GM19043 (cell line): ENCODE data around the gene RRAGA.
"Not testable (repeated sequence)": the region's sequence is repeated elsewhere in the genome, so short reads cannot be mapped to it uniquely, and the experiment has no call there.

Experiments
- ATAC-seq: cut with Tn5 transposase; IDR thresholded peaks from one replicate; pipeline ENCODE4 v1.9.1; 2021; ENCODE audit warnings: low read depth; ENCODE audit not compliant: unreplicated experiment

Gene RRAGA, protein sequence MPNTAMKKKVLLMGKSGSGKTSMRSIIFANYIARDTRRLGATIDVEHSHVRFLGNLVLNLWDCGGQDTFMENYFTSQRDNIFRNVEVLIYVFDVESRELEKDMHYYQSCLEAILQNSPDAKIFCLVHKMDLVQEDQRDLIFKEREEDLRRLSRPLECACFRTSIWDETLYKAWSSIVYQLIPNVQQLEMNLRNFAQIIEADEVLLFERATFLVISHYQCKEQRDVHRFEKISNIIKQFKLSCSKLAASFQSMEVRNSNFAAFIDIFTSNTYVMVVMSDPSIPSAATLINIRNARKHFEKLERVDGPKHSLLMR

DNA sequence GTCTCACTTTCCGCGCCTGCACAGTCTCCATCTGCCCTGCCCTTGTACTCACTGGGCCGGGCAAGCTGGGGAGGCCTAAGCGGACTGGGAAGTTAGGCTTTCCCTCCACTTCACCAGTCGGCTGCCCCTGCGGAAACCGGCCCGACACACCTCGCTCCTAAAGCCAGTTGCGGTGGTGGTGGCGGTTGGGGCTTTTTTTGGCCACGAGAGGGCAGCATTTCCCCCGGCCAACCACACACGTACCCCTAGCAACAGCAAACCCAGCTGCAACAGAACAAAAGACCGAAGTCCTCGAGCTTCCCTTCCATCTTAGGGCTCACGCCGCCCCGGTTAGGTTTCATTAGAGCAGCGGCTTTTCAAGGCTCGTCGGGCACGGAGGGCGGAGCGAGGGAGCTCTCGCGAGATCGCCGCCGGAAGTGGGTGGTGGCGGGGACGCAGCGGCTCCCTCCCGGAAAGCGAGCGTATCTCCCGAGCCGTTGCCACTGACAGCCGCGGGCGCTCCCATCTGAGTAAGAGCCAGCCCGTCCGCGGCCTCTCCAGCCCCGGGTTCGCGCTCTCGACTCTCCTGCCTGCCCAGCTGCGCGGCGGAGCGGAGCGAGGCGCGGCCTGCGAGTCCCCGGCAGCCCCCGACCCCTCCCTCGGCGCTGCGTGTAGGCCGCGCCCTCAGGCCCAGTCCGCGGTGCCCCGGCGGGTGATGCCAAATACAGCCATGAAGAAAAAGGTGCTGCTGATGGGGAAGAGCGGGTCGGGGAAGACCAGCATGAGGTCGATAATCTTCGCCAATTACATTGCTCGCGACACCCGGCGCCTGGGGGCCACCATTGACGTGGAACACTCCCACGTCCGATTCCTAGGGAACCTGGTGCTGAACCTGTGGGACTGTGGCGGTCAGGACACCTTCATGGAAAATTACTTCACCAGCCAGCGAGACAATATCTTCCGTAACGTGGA lies at the start of gene RRAGA:
Gene RRAGA, plus strand, starts transcription at position 462 of the 951 bp plus-strand sequence. Its CDS starts 233 bp downstream, at position 695.
- ATAC-seq: peak; percentile 87

DNA sequence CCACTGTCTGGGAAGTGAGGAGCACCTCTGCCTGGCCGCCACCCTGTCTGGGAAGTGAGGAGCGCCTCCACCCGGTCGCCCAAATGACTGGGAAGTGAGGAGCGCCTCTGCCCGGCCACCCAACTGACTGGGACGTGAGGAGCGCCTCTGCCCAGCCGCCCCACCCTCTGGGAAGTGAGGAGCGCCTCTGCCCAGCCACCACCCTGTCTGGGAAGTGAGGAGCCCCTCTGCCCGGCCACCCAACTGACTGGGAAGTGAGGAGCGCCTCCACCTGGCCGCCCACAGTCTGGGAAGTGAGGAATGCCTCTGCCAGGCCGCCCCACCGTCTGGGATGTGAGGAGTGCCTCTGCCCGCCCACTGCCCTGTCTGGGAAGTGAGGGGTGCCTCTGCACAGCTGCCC lies 49.1 kb upstream of the RRAGA start:
- no peak for ATAC-seq

DNA sequence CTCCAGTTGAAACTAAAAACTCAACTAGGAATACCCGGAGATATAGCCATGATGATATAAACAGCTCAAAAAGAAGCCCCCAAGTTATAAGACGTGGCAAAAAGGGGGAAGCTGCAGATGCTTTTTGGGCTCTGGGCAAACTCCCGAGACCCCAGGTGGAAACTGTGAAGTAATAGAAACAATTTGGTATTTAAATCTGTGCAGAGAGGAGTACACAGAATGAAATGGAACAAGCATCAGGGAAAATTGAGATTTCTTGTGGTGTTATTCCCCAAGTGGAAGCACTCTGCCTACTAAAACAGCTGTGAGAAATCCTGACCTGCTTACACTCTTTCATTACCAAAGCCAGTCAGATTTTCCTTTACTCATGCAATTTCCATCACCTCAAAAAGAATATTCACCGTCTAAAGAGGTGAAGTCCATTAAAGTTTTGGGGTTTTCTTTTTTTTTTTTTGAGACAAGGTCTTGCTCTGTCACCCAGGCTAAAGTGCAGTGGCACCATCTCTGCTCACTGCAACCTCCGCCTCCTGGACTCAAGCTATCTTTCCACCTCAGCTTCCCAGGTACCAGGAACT lies 39.7 kb upstream of the RRAGA start:
- no peak for ATAC-seq

DNA sequence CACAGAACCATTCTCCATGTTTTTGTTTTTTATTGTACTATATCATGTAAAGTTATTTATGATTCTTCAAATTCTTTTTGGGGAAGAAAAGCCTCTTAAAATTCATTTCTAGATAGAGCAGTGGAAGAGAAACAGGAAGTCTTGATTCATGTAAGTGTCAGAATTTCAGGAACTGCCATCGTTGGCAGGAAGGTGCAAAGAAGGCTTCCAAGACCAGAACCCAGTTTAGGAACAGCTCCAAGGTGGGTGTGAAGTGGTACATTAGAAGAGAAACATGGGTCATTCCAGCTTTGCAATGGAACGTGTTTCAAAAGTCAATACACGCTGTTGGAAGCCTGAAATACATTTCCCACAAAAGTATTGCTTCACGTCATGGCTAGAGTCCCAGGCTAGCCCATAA lies 31.0 kb upstream of the RRAGA start:
- no peak for ATAC-seq

DNA sequence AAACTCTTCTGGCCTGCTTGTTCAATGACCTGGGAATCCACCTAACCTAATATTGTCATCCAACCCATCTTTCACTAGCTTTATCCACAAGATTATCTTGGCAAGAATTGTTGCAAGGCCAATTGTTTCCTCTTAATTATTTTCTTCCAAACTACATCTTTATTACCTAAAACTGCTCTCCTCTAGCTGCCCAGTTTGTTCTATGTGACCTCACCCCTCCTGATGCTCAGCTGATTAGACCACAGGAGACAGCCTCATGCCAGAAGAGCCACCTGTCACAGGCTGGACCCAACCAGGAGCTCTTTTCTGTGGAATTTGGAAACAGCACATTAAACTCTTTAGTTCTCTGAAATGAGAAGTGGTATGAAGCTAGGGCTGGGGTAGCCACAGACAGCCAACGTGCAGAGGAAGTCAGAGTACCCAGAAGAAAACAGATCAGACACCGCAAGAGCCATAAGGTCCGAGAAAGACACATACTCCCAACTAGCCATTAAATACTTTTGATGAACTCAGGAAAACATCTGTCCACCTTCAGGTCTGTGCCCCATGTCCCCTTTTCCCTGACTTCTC lies 28.3 kb upstream of the RRAGA start:
- no peak for ATAC-seq

DNA sequence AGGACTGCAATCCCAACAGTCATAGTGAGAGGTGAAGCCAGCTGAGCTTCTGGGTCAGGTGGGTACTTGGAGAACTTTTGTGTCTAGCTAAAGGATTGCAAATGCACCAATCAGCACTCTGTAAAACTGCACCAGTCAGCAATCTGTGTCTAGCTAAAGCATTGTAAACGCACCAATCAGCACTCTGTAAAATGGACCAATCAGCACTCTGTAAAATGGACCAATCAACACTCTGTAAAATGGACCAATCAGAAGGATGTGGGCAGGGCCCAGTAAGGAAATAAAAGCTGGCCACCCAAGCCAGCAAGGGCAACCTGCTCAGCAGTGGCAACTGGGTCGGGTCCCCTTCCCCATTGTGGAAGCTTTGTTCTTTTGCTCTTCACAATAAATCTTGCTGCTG lies 27.6 kb upstream of the RRAGA start:
- ATAC-seq: not testable (repeated sequence)

DNA sequence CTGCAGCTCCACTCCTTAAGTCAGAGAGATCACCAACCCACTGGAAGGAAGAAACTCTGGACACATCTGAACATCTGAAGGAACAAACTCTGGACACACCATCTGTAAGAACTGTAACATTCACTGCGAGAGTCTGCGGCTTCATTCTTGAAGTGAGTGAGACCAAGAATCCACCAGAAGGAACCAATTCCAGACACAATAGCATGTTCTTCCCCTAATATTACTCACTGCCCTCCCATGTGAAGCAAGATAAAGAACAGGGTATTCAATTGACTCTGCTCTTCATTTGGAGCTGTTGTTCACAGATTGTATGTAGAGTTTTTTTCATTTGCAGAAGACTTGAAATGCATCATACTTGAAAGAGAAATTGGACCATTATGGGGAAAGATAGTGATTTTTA lies 27.0 kb upstream of the RRAGA start:
- ATAC-seq: no peak

DNA sequence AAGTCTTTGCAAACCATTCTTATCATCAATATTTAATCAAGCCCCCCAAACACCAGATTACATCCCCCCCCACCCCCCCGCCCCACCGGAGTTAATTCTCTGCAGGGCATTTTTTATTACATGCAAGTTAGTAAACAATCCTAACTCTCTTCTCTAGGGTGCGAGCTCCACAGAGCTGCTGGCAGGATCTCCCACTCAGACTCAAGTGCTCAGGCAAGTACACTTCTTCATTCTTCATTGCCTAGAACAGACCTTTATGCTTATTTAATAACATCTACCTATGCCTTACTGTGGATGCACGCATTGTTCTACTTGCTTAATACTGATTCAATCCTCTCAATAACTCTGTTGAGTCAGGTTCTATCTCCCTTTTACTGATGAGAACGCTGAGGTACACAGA lies 26.1 kb upstream of the RRAGA start:
- no peak for ATAC-seq

DNA sequence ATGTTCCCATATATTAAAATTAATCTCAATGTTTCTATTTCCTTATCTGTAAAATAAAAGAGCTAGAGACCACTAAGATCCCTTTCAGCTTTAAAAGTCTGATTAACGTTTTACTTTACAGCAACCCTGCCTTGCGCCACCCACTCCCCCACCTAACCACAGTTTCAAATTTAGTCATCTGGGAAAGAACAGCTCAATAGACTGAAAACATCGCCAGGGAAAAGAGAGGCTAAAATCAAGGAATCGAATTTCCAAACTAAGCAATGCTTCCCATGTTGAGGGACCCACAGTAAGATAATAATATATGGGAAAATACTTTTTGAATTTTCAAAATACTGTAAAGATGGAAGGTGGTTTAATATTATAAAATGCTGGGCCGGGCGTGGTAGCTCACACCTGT lies 22.9 kb upstream of the RRAGA start:
- no peak for ATAC-seq

DNA sequence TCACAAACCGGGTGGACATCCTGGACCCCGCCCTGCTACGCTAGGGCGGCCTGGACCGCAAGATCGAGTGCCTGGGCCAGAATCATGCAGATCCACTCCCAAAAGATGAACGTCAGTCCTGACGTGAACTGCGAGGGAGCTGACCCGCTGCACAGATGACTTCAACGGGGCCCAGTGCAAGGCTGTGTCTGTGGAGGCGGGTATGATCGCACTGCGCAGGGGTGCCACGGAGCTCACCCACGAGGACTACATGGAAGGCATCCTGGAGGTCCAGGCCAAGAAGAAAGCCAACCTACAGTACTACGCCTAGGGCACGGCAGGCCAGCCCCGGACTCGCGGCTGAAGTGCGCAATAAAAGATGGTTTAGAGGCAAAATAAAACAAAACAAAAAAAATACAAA lies 21.4 kb upstream of the RRAGA start:
- ATAC-seq: no peak

DNA sequence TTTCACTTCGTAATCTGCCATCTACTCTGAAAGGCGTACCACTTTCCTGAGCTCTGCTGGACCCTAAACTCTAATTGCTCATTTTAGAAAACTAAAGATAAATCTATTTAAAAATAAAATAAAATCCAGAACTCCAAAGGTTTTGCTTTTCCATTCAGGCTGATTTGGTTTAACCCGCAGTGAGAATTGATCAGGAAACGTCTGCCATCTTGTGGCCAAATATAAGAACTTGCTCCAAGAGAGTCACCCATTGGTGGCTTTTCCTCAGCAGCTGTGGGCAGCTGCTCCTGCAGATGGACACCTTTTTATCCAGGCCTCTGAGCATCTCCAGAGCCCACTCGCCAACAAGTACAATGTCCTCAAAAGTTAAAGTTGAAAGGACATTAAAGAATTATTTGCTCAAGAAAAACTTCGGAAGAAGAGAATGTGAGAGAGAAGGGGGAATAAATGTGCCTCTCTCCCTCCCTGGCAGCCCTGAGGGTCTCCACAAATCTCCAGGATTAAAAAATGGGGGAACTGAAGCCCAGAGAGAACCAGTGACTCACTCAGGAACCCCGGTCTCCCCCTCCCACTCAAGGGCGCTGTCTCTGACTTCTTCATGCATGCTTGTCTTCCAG lies 20.3 kb upstream of the RRAGA start:
- ATAC-seq: peak; percentile 60

DNA sequence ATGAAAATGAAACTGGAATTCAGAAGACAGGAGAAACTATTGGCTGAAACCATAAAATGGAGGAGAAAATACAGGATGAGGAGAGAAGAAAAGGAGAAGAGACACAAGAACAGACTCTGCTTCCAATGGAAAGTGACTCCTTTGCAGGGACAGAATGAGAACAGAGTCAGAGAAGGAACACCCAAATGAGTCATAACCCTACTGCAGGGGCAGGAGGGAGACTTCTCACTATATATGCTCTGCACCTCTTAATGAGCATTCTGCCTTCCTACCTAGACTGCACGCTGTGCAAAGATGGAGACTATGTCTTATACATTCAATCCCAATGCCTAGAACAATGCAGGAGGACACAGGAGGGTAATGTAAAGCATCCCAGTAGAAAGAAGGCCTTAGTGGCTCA lies 18.3 kb upstream of the RRAGA start:
- no peak for ATAC-seq

DNA sequence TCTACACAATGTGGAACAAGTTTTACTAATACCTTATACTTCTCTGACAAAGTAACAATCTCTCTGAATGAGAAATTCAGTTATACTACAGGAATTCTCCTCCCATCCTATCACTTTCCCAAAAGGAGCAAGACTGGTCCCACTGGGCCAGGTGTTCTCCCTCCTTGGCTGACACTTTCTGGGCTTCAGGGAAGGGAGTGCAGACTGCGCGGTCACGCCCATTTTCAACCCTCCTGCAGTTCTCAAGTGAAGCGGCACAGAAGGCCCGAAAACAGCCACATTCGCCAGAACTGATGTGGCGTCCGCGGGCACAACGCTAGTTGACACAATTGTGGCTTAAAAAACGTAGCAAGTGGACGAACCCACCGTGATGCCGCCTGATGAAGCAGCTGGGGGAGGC lies 16.8 kb upstream of the RRAGA start:
- no peak for ATAC-seq

DNA sequence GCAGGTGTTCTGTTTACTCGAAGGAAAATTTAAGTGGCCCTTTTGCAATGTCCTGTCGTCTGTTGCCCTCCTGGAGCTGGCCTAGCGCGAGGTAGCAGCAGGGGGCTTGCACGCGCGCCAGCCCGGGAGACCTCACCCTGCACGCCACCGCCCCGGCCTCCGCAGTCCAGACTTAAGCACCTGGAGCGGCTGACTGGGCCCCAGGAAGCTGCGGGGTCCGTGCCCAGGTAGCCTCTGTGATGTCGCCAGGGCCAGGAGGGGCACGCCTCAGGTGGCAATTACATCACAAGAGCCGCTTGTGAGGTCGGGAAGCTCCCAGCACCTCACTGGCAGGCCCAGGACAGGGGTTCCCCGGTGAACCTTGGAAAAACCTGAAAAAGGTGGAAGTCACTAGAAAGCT lies 16.2 kb upstream of the RRAGA start, which contains the start of gene SAXO1:
Gene SAXO1, minus strand, starts transcription at position 195 of the 400 bp plus-strand sequence. CDS start 301 bp downstream, outside the sequence.
- ATAC-seq: no peak

DNA sequence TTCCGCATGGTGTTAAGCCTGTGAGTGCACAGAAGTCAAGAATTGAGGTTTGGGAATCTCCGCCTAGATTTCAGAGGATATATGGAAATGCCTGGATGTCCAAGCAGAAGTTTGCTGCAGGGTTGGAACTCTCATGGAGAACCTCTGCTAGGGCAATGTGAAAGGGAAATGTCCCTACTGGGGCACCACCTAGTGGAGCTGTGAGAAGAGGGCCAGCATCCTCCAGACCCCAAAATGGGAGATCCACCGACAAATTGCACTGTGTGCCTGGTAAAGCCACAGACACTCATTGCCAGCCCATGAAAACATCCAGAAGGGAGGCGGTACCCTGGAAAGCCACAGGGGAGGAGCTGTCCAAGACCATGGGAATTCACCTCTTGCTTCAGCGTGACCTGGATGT lies 12.6 kb upstream of the RRAGA start:
- no peak for ATAC-seq

DNA sequence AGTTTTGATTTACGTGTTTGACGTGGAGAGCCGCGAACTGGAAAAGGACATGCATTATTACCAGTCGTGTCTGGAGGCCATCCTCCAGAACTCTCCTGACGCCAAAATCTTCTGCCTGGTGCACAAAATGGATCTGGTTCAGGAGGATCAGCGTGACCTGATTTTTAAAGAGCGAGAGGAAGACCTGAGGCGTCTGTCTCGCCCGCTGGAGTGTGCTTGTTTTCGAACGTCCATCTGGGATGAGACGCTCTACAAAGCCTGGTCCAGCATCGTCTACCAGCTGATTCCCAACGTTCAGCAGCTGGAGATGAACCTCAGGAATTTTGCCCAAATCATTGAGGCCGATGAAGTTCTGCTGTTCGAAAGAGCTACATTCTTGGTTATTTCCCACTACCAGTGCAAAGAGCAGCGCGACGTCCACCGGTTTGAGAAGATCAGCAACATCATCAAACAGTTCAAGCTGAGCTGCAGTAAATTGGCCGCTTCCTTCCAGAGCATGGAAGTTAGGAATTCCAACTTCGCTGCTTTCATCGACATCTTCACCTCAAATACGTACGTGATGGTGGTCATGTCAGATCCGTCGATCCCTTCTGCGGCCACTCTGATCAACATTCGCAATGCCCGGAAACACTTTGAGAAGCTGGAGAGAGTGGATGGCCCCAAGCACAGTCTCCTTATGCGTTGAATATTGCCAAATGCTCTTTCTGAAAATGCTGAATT lies 850 bp downstream of the RRAGA start:
- no peak for ATAC-seq

DNA sequence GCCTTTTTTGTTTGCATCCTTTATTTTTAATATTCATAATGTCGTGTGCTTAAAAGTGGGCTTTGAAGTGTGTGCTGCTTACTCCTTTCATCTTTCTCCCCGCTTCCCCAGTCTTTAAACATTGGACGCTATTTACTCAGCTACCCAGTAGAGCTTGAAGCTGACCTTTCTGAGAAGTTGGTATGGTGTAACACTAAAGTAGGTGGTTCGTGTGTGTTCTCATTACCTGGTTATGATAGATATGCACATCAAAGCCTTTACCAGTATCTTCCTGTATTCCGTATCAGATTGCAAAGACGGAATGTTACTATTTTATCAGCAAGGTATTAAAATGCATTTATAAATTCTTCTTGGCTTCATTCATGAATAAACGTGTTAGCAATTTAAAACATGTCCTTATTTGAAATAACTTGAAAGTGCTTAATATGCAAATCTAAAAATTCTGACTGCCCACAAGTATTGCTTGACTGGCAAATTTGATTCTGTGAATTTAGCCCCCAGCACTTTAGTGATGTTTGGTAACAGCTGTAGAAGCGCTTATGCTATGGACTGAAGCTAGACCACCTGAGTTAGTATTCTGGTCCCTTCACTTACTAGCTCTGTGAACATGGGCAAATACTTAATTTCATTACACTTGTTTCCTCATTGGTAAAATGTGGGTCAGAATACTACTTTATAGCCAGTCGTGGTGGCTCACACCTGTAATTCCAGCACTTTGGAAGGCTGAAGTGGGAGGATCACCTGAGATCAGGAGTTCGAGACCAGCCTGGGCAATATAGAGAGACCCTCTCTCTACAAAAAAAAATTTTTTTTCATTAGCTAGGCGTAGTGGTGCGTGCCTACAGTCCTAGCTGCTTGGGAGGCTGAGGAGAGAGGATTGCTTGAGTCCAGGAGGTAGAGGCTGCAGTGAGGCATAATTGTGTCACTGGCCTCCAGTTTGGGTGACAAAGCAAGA lies 1.7 kb downstream of the RRAGA start:
- no peak for ATAC-seq

DNA sequence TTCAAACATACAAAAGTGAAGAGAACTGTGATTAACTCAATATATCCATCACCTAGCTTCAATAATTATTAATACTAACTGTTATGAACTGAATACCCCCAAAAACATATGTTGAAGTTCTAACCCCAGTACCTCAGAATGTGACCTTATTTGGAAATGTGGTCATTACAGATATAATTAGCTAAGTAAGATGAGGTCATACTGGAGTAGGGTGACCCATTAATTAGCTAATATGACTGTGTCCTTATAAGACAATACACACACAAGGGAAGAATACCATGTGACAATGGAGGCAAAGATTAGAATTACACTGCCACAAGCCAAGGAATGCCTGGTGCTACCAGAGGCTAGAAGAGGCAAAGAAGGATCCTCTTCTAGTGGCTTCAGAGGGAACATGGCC lies 7.8 kb downstream of the RRAGA start:
- no peak for ATAC-seq

DNA sequence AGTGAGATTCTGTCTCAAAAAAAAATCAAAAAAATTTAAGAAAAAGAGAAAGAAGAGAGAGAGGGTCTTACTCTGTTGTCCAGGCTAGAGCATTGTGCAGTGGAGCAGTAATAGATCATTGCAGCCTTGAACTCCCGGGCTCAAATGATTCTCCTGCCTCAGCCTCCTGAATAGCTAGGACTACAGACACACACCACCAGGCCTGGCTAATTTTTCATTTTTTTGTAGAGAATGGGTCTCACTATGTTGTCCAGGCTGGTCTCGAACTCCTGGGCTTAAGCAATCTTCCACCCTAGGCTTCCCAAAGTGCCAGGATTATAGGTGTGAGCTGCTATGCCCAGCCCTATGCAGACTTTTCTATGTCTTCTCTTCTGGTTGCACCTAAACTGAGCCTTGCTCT lies 25.0 kb downstream of the RRAGA start:
- ATAC-seq: no peak
